ENCODE results near the gene PPIH.

GRCh38 chr1:42675467-42675866 lies 17.2 kb downstream of the PPIH start:
- no peak for TF ChIP-seq CTCF (IDR thresholded peaks at IDR 0.05; ENCODE audit: insufficient read depth, low read length, poor library complexity, severe bottlenecking)
- TF ChIP-seq EZH2phosphoT487 (conservative IDR thresholded peaks at IDR 0.05; ENCODE audit: low read length) = no peak

All from SU-DHL-6 (cell line).